Measurements from ENCODE around the gene VPS41.

- TF ChIP-seq CTCF (IDR thresholded peaks at IDR 0.05) (no peak), POLR2A (IDR thresholded peaks at IDR 0.05) (no peak)
Observed at GRCh38 chr7:38909870-38910269, 879 bp upstream of the VPS41 start.
